Pancreas (tissue), 10 donors: ENCODE data around the gene ZNF474. TPM values are rescaled to one million over a fixed set of nuclear protein-coding genes. Genes with fewer than 3 reads are reported as not detected.

Experiments
- ATAC-seq, 4 donors: fragments of 200-7000 bp; cut with Tn5 transposase; one replicate each; pipeline versions ENCODE4 v1.8.0 to v1.9.1; 2020; ENCODE audit warnings: mild to moderate bottlenecking in 4 of 4, moderate library complexity in 4 of 4
- DNase-seq, 6 donors: peaks; one replicate each; pipeline ENCODE4 v3.0.0-alpha.2; 2020
- FAIRE-seq: peaks from 2 replicates; lab custom pipeline; 2012; peaks lifted over from hg19 to GRCh38; lab: Jason Lieb, UNC
- H3K27ac ChIP-seq, 4 donors: fragments of 200-600 bp; sonication (generic); 1 replicate in 3 of 4; 2 replicates in 1 of 4; pipeline versions ENCODE4 v1.5.0 to v1.8.0; 2020
- H3K27me3 ChIP-seq, 4 donors: fragments of 200-600 bp; one replicate each; pipeline ENCODE4 v1.8.0; 2021
- H3K36me3 ChIP-seq, 3 donors: fragments of 200-600 bp; sonication (generic) in 1 of 3; one replicate each; pipeline versions ENCODE4 v1.5.0 to v1.8.0; 2020 to 2021
- H3K4me1 ChIP-seq, 3 donors: fragments of 200-600 bp; one replicate each; pipeline ENCODE4 v1.8.0; 2021
- H3K4me3 ChIP-seq, 4 donors: fragments of 200-600 bp; sonication (generic) in 2 of 4; one replicate each; pipeline versions ENCODE4 v1.5.0 to v1.8.0; 2020 to 2021
- H3K9me3 ChIP-seq, 4 donors: fragments of 200-600 bp; one replicate each; pipeline ENCODE4 v1.8.0; 2021
- WGBS, 2 donors: extraction: QIAGEN DNeasy Blood & Tissue Kit; methylation state at CpG; one replicate each; pipeline ENCODE4 v1.1.7; 2013; 5-methylcytosine and 5-hydroxymethylcytosine counted together
- intact Hi-C, 3 donors: fragments of 100-400 bp; cut with DNase I; formaldehyde crosslinking; loops; one replicate each; pipeline versions ENCODE4 v1.11.1 to v1.14.2; 2022
- polyA plus RNA-seq, 2 donors: library from polyadenylated mRNA; stranded (reverse); fragments of 200-250 nt; gene quantifications; one replicate each; pipeline ENCODE4 v1.2.3, GENCODE V29; 2013
- total RNA-seq, 6 donors: library from RNA; stranded (reverse); fragmentation: NEBNext Ultra II Directional in 4 of 6; extraction: Animal tissue kit (Norgen Biotek cat#: 25700) in 4 of 6; gene quantifications; one replicate each; pipeline versions ENCODE4 v1.2.1 to v1.2.4, GENCODE V29; 2021 to 2023
- TF ChIP-seq, protein P1 (sequence below), 4 donors: fragments of 200-600 bp; sonication (generic) in 3 of 4; IDR thresholded peaks; one replicate each; pipeline versions ENCODE4 v1.5.0 to v1.8.0; 2021; ENCODE audit warnings: antibody characterized with exemption in 4 of 4
- donor health status: healthy with polysubstance abuse.
- donor health status: DM: no; HTN: no; CAD: no; lungs with moderate emphysema.
- donor health status: DM: no; HTN: no; CAD: no.
- donor health status: control.
- donor health status: control.
- donor health status: Bipolar disorder and iron deficiency.
- donor health status: DM: yes; HTN: yes; CAD: no.
- donor health status: DM: no; HTN: no; CAD: no.
- donor health status: DM: no; HTN: no; CAD: no.
- donor health status: DM: yes; HTN: yes; CAD: no.

ZNF474 gene
- total and polyA plus RNA-seq, 8 donors, result 0.08 to 0.56 (median 0.12) TPM; not detected in 5

DNA sequence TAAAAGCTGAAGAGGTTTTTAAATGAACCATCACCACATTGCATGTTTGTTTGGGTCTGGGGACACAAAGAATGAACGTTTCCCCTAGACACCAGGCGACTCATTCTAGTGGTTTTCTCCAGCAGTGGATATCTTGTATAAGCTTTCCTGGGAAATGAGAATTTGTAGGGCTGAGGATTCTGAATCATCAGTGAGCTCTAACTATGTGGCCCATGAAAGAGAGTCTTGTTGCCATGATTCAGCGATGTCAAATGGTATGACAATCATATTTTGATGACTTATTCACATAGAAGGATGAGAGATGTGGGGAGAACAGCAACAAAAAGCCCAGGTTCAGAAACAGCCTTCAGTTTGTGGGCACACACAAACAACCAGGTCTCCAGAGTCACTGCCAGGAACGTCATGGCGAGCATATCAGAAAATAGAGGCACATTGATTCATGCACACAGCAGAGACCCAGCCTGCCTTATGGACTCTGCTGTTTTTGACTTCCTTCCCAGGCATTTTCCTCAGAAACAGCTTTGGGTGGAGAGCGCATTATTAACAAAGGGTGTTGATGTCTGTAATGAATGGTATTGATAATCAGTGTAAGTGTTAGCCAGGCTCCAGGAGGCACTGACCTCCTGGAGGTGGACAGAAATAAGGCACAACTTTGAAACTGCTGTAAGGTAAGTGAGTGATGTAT is 13.3 kb downstream of the ZNF474 start:
- H3K36me3 ChIP-seq, result no peaks in the 10 kb centered on the region
- DNase-seq (no peak), ATAC-seq (no peak), FAIRE-seq (no peak)
- H3K4me3 ChIP-seq, result no peak overlapping the region
- H3K27me3 ChIP-seq, result no peaks in the 10 kb centered on the region
- TF ChIP-seq, protein P1, sequence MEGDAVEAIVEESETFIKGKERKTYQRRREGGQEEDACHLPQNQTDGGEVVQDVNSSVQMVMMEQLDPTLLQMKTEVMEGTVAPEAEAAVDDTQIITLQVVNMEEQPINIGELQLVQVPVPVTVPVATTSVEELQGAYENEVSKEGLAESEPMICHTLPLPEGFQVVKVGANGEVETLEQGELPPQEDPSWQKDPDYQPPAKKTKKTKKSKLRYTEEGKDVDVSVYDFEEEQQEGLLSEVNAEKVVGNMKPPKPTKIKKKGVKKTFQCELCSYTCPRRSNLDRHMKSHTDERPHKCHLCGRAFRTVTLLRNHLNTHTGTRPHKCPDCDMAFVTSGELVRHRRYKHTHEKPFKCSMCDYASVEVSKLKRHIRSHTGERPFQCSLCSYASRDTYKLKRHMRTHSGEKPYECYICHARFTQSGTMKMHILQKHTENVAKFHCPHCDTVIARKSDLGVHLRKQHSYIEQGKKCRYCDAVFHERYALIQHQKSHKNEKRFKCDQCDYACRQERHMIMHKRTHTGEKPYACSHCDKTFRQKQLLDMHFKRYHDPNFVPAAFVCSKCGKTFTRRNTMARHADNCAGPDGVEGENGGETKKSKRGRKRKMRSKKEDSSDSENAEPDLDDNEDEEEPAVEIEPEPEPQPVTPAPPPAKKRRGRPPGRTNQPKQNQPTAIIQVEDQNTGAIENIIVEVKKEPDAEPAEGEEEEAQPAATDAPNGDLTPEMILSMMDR (IDR thresholded peaks at IDR 0.05), result no peak
- H3K27ac ChIP-seq, result no peak overlapping the region
- 69 to 76% methylated on average over 6 of the region's 6 CpGs for WGBS, 2 donors
- no peaks in the 10 kb centered on the region for H3K4me1 ChIP-seq
- intact Hi-C loops, result no loop called here
- no peaks in the 10 kb centered on the region for H3K9me3 ChIP-seq

DNA sequence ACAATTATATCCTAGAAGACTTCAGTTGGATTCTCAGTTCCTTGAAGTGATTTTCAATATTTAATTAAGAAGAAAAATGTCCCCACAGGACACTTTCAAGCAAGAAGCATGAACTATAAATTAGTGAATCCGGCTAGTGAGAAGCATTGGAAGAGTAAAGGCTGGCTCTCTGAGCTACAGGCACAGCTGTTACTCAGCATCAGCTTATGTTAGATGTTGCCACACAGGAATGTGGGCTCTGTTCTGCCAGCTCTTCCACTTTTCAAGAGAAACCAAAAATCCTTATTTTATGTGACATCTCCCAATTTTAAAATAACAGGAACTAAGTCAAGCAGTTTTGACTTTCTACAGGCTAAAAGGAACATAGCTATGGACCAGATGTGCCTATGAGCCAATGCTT is 14.9 kb downstream of the ZNF474 start:
- no peaks in the 10 kb centered on the region for H3K4me1 ChIP-seq
- FAIRE-seq, result no peak
- TF ChIP-seq, protein P1 (IDR thresholded peaks at IDR 0.05), result no peak
- H3K27ac ChIP-seq, result no peak overlapping the region
- H3K9me3 ChIP-seq, result no peaks in the 10 kb centered on the region
- no peak for DNase-seq
- no peaks in the 10 kb centered on the region for H3K36me3 ChIP-seq
- intact Hi-C loops, result no loop called here
- H3K27me3 ChIP-seq, result no peaks in the 10 kb centered on the region
- no peak overlapping the region for H3K4me3 ChIP-seq
- ATAC-seq, result no peak
- 67 to 79% methylated on average over 1 of the region's 1 CpG for WGBS, 2 donors

DNA sequence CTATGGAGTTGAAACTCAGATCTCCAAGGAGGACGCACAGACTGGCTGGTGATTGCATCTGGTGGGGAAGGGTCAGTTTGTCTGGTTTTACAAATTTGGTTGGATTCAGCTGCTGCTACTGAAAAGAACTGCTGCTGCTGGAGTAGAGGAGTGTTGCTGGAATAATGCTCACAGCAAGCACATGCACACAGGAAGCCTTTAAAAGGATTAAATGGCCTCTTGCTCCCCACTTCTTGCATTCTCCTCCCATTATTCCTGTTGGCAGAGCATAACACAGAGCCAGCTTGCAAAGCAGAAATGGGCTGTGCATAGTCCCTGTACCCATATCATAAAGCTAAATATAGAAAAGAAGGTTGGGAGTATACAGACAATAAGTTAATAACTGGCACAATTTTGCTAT is 16.6 kb downstream of the ZNF474 start:
- 83 to 88% methylated on average over 1 of the region's 1 CpG for WGBS, 2 donors
- intact Hi-C loops, result no loop called here
- FAIRE-seq (no peak), DNase-seq (no peak), ATAC-seq (no peak)
- TF ChIP-seq, protein P1 (IDR thresholded peaks at IDR 0.05), result no peak
- no peak overlapping the region for H3K4me3 ChIP-seq
- H3K4me1 ChIP-seq, result no peaks in the 10 kb centered on the region
- H3K27ac ChIP-seq, result no peak overlapping the region
- no peaks in the 10 kb centered on the region for H3K27me3 ChIP-seq
- no peaks in the 10 kb centered on the region for H3K36me3 ChIP-seq
- H3K9me3 ChIP-seq, result no peaks in the 10 kb centered on the region

DNA sequence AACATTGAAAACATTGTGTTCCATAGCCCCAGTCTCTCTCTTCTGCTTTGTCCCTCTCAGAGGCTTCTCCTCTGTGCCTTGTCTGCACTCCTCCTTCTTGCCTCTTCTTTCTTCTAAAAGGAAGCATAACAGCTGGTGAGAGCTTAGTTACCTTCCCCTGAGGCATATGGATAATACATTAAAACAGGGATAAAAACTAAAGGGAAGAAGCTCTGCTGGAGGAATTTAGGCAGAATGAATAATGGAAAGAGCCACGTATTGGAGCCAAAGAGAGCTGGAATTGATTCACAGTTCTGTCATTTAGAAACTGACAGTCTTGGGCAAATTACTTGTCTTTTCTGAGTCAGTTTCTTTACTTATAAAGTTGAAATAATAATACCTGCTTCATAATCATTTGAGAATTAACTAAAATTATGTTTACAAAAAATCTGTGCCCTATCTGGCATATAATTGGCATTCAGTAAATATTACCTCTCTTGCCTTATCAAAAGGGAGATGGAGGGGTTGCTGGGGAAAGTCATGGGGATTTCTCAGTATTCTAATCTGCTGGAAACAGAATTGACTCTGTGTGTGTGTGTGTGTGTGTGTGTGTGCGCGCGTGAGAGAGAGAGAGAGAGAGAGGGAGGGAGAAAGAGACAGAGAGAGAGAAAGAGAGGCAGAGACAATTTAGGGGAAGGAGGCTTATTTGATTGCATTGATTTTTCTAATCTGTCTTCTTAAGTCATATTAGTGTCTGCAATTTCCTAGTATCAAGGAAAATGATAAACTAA is 20.2 kb downstream of the ZNF474 start:
- DNase-seq, result no peak
- FAIRE-seq, result no peak
- peak in 1 of 4 donors; percentile 48 for ATAC-seq
- H3K4me3 ChIP-seq, result no peak overlapping the region
- H3K9me3 ChIP-seq, result no peaks in the 10 kb centered on the region
- TF ChIP-seq, protein P1 (IDR thresholded peaks at IDR 0.05), result no peak
- intact Hi-C loops, result no loop called here
- H3K4me1 ChIP-seq, result no peaks in the 10 kb centered on the region
- H3K27me3 ChIP-seq, result no peaks in the 10 kb centered on the region
- 21 to 37% methylated on average over 4 of the region's 4 CpGs for WGBS, 2 donors
- H3K36me3 ChIP-seq, result no peaks in the 10 kb centered on the region
- no peak overlapping the region for H3K27ac ChIP-seq

DNA sequence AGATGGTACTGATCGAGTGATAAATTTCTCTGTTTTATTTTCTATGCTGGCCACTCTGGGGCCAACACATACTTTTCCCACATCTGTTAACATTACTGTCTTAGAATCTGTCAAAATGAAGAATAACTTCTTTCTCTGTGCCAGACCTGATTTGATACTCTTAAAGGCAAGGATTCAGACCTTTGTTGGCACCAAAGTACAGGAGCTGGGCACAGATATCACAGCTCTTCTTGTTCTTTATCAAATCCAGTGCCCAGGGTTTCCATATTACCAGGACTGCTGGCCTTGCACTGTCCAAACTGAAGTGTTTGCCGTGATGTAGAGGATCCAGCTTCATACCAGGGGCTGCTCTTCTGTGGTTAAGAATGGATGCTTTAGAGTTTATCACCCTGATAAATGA is 20.9 kb downstream of the ZNF474 start:
- WGBS, 2 donors, result 30 to 31% methylated on average over 2 of the region's 2 CpGs
- no peaks in the 10 kb centered on the region for H3K27me3 ChIP-seq
- ATAC-seq (peak in 2 of 4 donors; percentile 63 to 68), DNase-seq (no peak), FAIRE-seq (no peak)
- TF ChIP-seq, protein P1 (IDR thresholded peaks at IDR 0.05), result no peak
- intact Hi-C loops, result no loop called here
- H3K4me1 ChIP-seq, result no peaks in the 10 kb centered on the region
- H3K9me3 ChIP-seq, result no peaks in the 10 kb centered on the region
- H3K4me3 ChIP-seq, result no peak overlapping the region
- no peak overlapping the region for H3K27ac ChIP-seq
- H3K36me3 ChIP-seq, result no peaks in the 10 kb centered on the region
